ENCODE data around the gene KIRREL2. TPM values are rescaled to one million over a fixed set of nuclear protein-coding genes. Genes with fewer than 3 reads are reported as not detected.

KIRREL2 gene
- total and polyA plus RNA-seq, 2 of the 8 experiments (the other 6 are each of a cell fraction or from before 2014, with no cell fraction given) = 2.4 to 4.6 TPM

GRCh38 chr19:35841961-35842595, 14.6 kb upstream of the KIRREL2 start:
- Histone ChIP-seq H3K27me3 (replicated peaks in 1 of 4; ENCODE audit: control insufficient read depth in 3 of 4, extremely low read depth in 1 of 4, insufficient read depth in 3 of 4, low read length in 3 of 4) (peaks cover 20 to 40% (median 31%) of the 10 kb centered on the region in 4 experiments), H3K4me3 (ENCODE audit: extremely low read depth in 1 of 4, insufficient read depth in 2 of 4, low read depth in 3 of 4, low read length in 4 of 4) (no peak overlapping the region), H3K4me2 (ENCODE audit: insufficient read depth in 1 of 2, low read depth in 2 of 2, low read length in 2 of 2) (no peak overlapping the region), H4K5ac (ENCODE audit: insufficient read length, low read depth, low read length) (no peak overlapping the region), H4K20me1 (replicated peaks in 1 of 2; ENCODE audit: control insufficient read depth in 1 of 2, insufficient read depth in 2 of 2, low read length in 2 of 2) (peaks cover 0 to 2% of the 10 kb centered on the region in 2 experiments), H3K79me2 (ENCODE audit: control insufficient read depth in 1 of 2, insufficient read depth in 2 of 2, low read length in 2 of 2) (no peaks in the 10 kb centered on the region), H3K14ac (ENCODE audit: insufficient read length) (no peak overlapping the region), H2AK5ac (ENCODE audit: low read depth, low read length) (no peak overlapping the region), H3K9ac (replicated peaks in 1 of 4; ENCODE audit: extremely low read depth in 1 of 4, low read depth in 3 of 4, low read length in 3 of 4) (no peak overlapping the region), H2BK120ac (replicated peaks; ENCODE audit: low read depth, low read length) (no peak overlapping the region), H4K91ac (replicated peaks; ENCODE audit: insufficient read length, low read length) (no peak overlapping the region), H3K23ac (ENCODE audit: insufficient read length) (no peak overlapping the region), H2BK15ac (ENCODE audit: low read length) (no peak overlapping the region), H2AFZ (ENCODE audit: low read length) (no peak overlapping the region), H2BK5ac (ENCODE audit: low read depth, low read length) (no peak overlapping the region), H3K56ac (replicated peaks; ENCODE audit: insufficient read length, low read depth, low read length) (no peak overlapping the region), H2BK12ac (ENCODE audit: low read depth, low read length) (no peak overlapping the region), H3K23me2 (ENCODE audit: low read depth, low read length) (peaks cover 22% of the 10 kb centered on the region), H3K18ac (ENCODE audit: extremely low read depth, low read length) (no peak overlapping the region), H3K4me1 (replicated peaks in 1 of 4; ENCODE audit: control insufficient read depth in 3 of 4, insufficient read depth in 4 of 4, low read length in 3 of 4) (peaks cover 0 to 16% (median 5%) of the 10 kb centered on the region in 4 experiments; a peak in 5 of 7 replicates), H4K8ac (ENCODE audit: extremely low read depth, insufficient read depth, low read length) (no peak overlapping the region), H3K4ac (replicated peaks; ENCODE audit: insufficient read length, low read depth, low read length) (no peak overlapping the region), H3K79me1 (ENCODE audit: low read depth, low read length) (no peaks in the 10 kb centered on the region), H2BK20ac (ENCODE audit: low read length) (no peak overlapping the region), H3K36me3 (ENCODE audit: control insufficient read depth in 2 of 4, insufficient read depth in 4 of 4, low read length in 3 of 4) (no peaks in the 10 kb centered on the region), H3K27ac (ENCODE audit: low read depth, low read length) (no peak overlapping the region), H3K9me3 (ENCODE audit: insufficient read depth in 2 of 2, low read depth in 1 of 2, low read length in 1 of 2) (no peaks in the 10 kb centered on the region; a peak in 1 of 4 replicates)
- FAIRE-seq (no peak), DNase-seq (ENCODE audit: low read depth in 1 of 2, low spot score in 2 of 2) (no peak)
- ChIA-PET CTCF (ENCODE audit: partially characterized antibody) (no interaction called here), POLR2A (ENCODE audit: partially characterized antibody) (no interaction called here)
- WGBS, 2 experiments (ENCODE audit: extremely low coverage in 1 of 2, insufficient coverage in 1 of 2, insufficient read length in 1 of 2, insufficient replicate concordance in 2 of 2, low coverage in 1 of 2, low lambda C conversion rate in 2 of 2, missing lambda C conversion rate in 1 of 2) = 90 to 100% methylated on average over 1 to 13 of the region's 13 CpGs

Measured in H1 (cell line).